ENCODE results near the gene GABRG3.

DNA sequence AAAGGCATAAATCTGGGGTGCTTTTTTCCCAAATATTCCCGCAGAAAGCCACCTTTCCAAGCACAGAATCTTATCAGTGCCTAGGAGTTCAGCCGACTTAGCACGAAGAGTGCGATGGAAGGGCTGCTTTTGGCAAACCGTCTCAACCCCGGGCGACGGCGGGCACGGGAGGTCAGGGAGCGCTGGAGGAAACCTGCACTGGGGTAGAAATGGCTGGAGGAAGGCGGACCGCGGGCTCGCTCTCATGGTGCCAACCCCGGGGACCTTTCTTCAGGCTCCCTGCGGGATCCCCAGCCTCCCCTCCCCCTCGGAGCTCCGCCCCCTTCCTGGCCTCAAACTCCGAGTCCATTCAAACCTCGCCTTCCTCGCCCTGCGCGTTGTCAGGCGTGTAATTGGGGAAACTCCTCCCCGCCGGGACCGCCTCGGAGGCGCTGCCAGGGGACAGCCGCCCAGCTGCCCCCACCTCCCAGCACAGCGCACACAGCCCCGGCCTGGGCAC lies at the start of gene GABRG3:
- TF ChIP-seq YY1 (IDR thresholded peaks at IDR 0.05; ENCODE audit: extremely low read depth, insufficient replicate concordance, low read depth, low read length) (no peak), POLR2A (IDR thresholded peaks at IDR 0.05; ENCODE audit: borderline replicate concordance, extremely low read depth, insufficient read depth, insufficient read length) (no peak), EZH2 (IDR thresholded peaks at IDR 0.05) (no peak), EZH2phosphoT487 (IDR thresholded peaks at IDR 0.05; ENCODE audit: borderline replicate concordance) (no peak), POLR2AphosphoS5 (IDR thresholded peaks at IDR 0.05; ENCODE audit: low read depth, low read length) (no peak), TCF7L2 (IDR thresholded peaks at IDR 0.05; ENCODE audit: borderline replicate concordance, extremely low read depth, insufficient read depth, insufficient read length) (no peak), FOSL1 (IDR thresholded peaks at IDR 0.05; ENCODE audit: low read depth) (no peak), SRF (IDR thresholded peaks at IDR 0.05; ENCODE audit: low read depth) (no peak)
- TF ChIP-seq, protein P1, sequence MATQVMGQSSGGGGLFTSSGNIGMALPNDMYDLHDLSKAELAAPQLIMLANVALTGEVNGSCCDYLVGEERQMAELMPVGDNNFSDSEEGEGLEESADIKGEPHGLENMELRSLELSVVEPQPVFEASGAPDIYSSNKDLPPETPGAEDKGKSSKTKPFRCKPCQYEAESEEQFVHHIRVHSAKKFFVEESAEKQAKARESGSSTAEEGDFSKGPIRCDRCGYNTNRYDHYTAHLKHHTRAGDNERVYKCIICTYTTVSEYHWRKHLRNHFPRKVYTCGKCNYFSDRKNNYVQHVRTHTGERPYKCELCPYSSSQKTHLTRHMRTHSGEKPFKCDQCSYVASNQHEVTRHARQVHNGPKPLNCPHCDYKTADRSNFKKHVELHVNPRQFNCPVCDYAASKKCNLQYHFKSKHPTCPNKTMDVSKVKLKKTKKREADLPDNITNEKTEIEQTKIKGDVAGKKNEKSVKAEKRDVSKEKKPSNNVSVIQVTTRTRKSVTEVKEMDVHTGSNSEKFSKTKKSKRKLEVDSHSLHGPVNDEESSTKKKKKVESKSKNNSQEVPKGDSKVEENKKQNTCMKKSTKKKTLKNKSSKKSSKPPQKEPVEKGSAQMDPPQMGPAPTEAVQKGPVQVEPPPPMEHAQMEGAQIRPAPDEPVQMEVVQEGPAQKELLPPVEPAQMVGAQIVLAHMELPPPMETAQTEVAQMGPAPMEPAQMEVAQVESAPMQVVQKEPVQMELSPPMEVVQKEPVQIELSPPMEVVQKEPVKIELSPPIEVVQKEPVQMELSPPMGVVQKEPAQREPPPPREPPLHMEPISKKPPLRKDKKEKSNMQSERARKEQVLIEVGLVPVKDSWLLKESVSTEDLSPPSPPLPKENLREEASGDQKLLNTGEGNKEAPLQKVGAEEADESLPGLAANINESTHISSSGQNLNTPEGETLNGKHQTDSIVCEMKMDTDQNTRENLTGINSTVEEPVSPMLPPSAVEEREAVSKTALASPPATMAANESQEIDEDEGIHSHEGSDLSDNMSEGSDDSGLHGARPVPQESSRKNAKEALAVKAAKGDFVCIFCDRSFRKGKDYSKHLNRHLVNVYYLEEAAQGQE (IDR thresholded peaks at IDR 0.05; ENCODE audit: low read depth): no peak
- TF ChIP-seq, protein P2, sequence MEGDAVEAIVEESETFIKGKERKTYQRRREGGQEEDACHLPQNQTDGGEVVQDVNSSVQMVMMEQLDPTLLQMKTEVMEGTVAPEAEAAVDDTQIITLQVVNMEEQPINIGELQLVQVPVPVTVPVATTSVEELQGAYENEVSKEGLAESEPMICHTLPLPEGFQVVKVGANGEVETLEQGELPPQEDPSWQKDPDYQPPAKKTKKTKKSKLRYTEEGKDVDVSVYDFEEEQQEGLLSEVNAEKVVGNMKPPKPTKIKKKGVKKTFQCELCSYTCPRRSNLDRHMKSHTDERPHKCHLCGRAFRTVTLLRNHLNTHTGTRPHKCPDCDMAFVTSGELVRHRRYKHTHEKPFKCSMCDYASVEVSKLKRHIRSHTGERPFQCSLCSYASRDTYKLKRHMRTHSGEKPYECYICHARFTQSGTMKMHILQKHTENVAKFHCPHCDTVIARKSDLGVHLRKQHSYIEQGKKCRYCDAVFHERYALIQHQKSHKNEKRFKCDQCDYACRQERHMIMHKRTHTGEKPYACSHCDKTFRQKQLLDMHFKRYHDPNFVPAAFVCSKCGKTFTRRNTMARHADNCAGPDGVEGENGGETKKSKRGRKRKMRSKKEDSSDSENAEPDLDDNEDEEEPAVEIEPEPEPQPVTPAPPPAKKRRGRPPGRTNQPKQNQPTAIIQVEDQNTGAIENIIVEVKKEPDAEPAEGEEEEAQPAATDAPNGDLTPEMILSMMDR (IDR thresholded peaks at IDR 0.05 in 2 of 3, conservative IDR thresholded peaks at IDR 0.05 in 1 of 3; ENCODE audit: borderline replicate concordance in 1 of 3, insufficient read depth in 1 of 3, low read depth in 2 of 3, low read length in 2 of 3): no peak

Data from HCT116 (cell line).